ENCODE measurements around the gene LIN54.

DNA sequence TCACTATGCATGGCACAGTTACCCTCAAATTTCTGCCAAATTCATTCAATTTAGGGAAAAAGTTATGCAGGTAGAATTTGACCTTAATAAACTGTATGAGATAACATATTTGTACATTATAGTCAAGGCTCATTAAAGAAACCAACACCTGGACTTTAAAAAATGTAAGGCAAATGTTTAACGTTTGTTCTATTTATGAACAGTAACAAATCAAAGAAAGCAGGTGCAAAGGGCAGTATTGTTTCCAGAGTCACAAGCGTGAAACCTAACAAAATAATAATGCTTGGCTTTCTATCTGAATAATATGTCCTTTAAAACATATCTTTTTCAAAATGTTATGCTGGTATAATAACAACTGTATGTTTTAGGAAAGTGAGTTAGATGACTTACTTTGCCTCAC is 41.2 kb downstream of the LIN54 start:
- TF ChIP-seq, protein P1, sequence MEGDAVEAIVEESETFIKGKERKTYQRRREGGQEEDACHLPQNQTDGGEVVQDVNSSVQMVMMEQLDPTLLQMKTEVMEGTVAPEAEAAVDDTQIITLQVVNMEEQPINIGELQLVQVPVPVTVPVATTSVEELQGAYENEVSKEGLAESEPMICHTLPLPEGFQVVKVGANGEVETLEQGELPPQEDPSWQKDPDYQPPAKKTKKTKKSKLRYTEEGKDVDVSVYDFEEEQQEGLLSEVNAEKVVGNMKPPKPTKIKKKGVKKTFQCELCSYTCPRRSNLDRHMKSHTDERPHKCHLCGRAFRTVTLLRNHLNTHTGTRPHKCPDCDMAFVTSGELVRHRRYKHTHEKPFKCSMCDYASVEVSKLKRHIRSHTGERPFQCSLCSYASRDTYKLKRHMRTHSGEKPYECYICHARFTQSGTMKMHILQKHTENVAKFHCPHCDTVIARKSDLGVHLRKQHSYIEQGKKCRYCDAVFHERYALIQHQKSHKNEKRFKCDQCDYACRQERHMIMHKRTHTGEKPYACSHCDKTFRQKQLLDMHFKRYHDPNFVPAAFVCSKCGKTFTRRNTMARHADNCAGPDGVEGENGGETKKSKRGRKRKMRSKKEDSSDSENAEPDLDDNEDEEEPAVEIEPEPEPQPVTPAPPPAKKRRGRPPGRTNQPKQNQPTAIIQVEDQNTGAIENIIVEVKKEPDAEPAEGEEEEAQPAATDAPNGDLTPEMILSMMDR (optimal IDR thresholded peaks at IDR 0.05 in 1 of 3, IDR thresholded peaks at IDR 0.05 in 1 of 3, conservative IDR thresholded peaks at IDR 0.05 in 1 of 3; ENCODE audit: extremely low read depth in 1 of 3, insufficient read depth in 2 of 3, low read length in 3 of 3): no peak
- no peak for TF ChIP-seq EZH2 (IDR thresholded peaks at IDR 0.05; ENCODE audit: low read length)
